K562 (cell line): ENCODE data around the gene ATXN2L. TPM values are rescaled to one million over a fixed set of nuclear protein-coding genes. Genes with fewer than 3 reads are reported as not detected.

Experiments used
- ATAC-seq: fragments of 200-7000 bp; cut with Tn5 transposase; 3 replicates; pipeline ENCODE4 v1.9.1; 2020; ENCODE audit warnings: moderate library complexity
- Bru-seq: library from RNA; stranded (reverse); fragments of 400-500 nt; gene quantifications from one replicate; lab custom pipeline; 2021; lab: Mats Ljungman, UMichigan
- BruChase-seq, 2 experiments: library from RNA; stranded (reverse); fragments of 400-500 nt; gene quantifications; one replicate each; lab custom pipeline; 2021; lab: Mats Ljungman, UMichigan
- BruUV-seq: library from RNA; stranded (reverse); fragments of 400-500 nt; replicated peaks from 2 replicates; lab custom pipeline; 2021; lab: Mats Ljungman, UMichigan
- CTCF ChIA-PET: fragments of 300-600 bp; formaldehyde crosslinking; extraction: SDS; loops from one replicate; lab custom pipeline; 2021; ENCODE audit warnings: low intra/inter-chr PET ratio; lab: Yijun Ruan, JAX
- POLR2A ChIA-PET: fragments of 300-600, 350-650 bp; sonication (Branson Sonifier 250); formaldehyde crosslinking; extraction: SDS; loops from one replicate; lab custom pipeline; 2021; ENCODE audit warnings: antibody characterized with exemption, inconsistent platforms; lab: Yijun Ruan, JAX
- DNase-seq, 4 experiments: peaks; one replicate each; pipeline versions ENCODE4 v3.0.0 to v3.0.0-alpha.2; 2011 to 2018; ENCODE audit warnings: low spot score in 3 of 4, mixed read lengths in 3 of 4; ENCODE audit errors: extremely low read depth in 1 of 4
- FAIRE-seq: peaks from 2 replicates; lab custom pipeline; 2011; peaks lifted over from hg19 to GRCh38; lab: Jason Lieb, UNC
- H2AFZ ChIP-seq: 2 replicates; pipeline ENCODE4 v1.6.0; 2011; ENCODE audit warnings: low read depth, low read length, control low read depth, inconsistent platforms
- H3K27ac ChIP-seq: fragments of 200-600 bp; 3 replicates; pipeline ENCODE4 v1.8.0; 2011; ENCODE audit warnings: low read depth, mild to moderate bottlenecking, control low read depth, inconsistent platforms, low read length, moderate library complexity, mixed read lengths; ENCODE audit errors: extremely low read depth
- H3K27me3 ChIP-seq, 2 experiments: fragments of 300-600 bp in 1 of 2; 2 replicates in 1 of 2; 3 replicates in 1 of 2; pipeline versions ENCODE4 v1.6.0 to v1.8.0; 2011; ENCODE audit warnings: inconsistent platforms in 2 of 2, low read length in 2 of 2, mild to moderate bottlenecking in 1 of 2, mixed read lengths in 1 of 2, moderate library complexity in 1 of 2; ENCODE audit not compliant: control insufficient read depth in 2 of 2, insufficient read depth in 2 of 2
- H3K36me3 ChIP-seq: fragments of 300-600 bp; 3 replicates; pipeline ENCODE4 v1.8.0; 2011; ENCODE audit warnings: mild to moderate bottlenecking, low read length, inconsistent platforms; ENCODE audit not compliant: control insufficient read depth, insufficient read depth
- H3K4me1 ChIP-seq, 2 experiments: fragments of 200-600 bp in 1 of 2; replicated peaks in 1 of 2; 2 replicates in 1 of 2; 3 replicates in 1 of 2; pipeline versions ENCODE4 v1.5.1 to v1.8.0; 2011; ENCODE audit warnings: inconsistent platforms in 2 of 2, low read length in 2 of 2, mild to moderate bottlenecking in 1 of 2, mixed read lengths in 1 of 2, moderate library complexity in 1 of 2; ENCODE audit not compliant: control insufficient read depth in 2 of 2, insufficient read depth in 2 of 2
- H3K4me2 ChIP-seq: 2 replicates; pipeline ENCODE4 v1.6.1; 2011; ENCODE audit warnings: low read length, control low read depth, inconsistent platforms, mixed read lengths; ENCODE audit not compliant: insufficient read depth
- H3K4me3 ChIP-seq: fragments of 200-600 bp; sonication (generic), shearing (Covaris generic); 2 replicates; pipeline ENCODE4 v1.5.1; 2016; ENCODE audit warnings: control low read depth, inconsistent platforms
- H3K79me2 ChIP-seq: fragments of 200-600 bp; 3 replicates; pipeline ENCODE4 v1.8.0; 2011; ENCODE audit warnings: low read length, inconsistent platforms; ENCODE audit not compliant: control insufficient read depth, insufficient read depth
- H3K9ac ChIP-seq, 2 experiments: 2 replicates each; pipeline versions ENCODE4 v1.6.0 to v1.6.1; 2011; ENCODE audit warnings: low read depth in 2 of 2, low read length in 2 of 2, control low read depth in 1 of 2, inconsistent platforms in 1 of 2, mild to moderate bottlenecking in 1 of 2, mixed read lengths in 1 of 2; ENCODE audit not compliant: insufficient read depth in 1 of 2
- H3K9me1 ChIP-seq: one replicate; pipeline ENCODE4 v1.6.0; 2011; ENCODE audit warnings: inconsistent platforms, mild to moderate bottlenecking, low read length, moderate library complexity; ENCODE audit not compliant: control insufficient read depth, insufficient read depth
- H3K9me3 ChIP-seq: replicated peaks from 2 replicates; pipeline ENCODE4 v1.5.1; 2011; ENCODE audit warnings: low read depth, low read length, inconsistent platforms; ENCODE audit not compliant: control insufficient read depth, insufficient read depth
- H4K20me1 ChIP-seq: replicated peaks from 2 replicates; pipeline ENCODE4 v1.6.1; 2011; ENCODE audit warnings: low read length, inconsistent platforms, mixed read lengths; ENCODE audit not compliant: control insufficient read depth, insufficient read depth
- GTF2A2 ChIP-seq: IDR thresholded peaks from 2 replicates; pipeline ENCODE4 v1.6.1; 2016; ENCODE audit warnings: mild to moderate bottlenecking, missing genetic modification characterization, missing compliant biosample characterization
- HOXB6 ChIP-seq: fragments of 250-450 bp; sonication (Bioruptor Pico); IDR thresholded peaks from 2 replicates; pipeline ENCODE4 v1.5.1; 2022; ENCODE audit warnings: mild to moderate bottlenecking, borderline replicate concordance
- IFI16 ChIP-seq: fragments of 250-450 bp; sonication (Bioruptor Pico); IDR thresholded peaks from 2 replicates; pipeline ENCODE4 v2.1.2; 2022; ENCODE audit warnings: mild to moderate bottlenecking, inconsistent platforms
- NR4A1 ChIP-seq, 2 experiments: fragments of 250-450 bp in 1 of 2; fragments of 450-650 bp in 1 of 2; sonication (Bioruptor Pico) in 1 of 2; IDR thresholded peaks; 2 replicates each; pipeline versions ENCODE4 v1.4.0 to v1.6.1; 2016 to 2020; ENCODE audit warnings: mild to moderate bottlenecking in 2 of 2, missing compliant biosample characterization in 1 of 2, missing genetic modification characterization in 1 of 2, moderate library complexity in 1 of 2
- SMARCA5 ChIP-seq: fragments of 450-650 bp; IDR thresholded peaks from 2 replicates; pipeline ENCODE4 v1.6.1; 2016
- TBL1XR1 ChIP-seq, 2 experiments: IDR thresholded peaks; 2 replicates each; pipeline ENCODE4 v1.6.1; 2012; ENCODE audit warnings: improper control_type of control experiment in 2 of 2, low read length in 2 of 2, mild to moderate bottlenecking in 1 of 2
- TCF15 ChIP-seq: fragments of 250-450 bp; sonication (Bioruptor Pico); IDR thresholded peaks from 2 replicates; pipeline ENCODE4 v1.8.0; 2022; ENCODE audit warnings: moderate library complexity, mild to moderate bottlenecking, inconsistent platforms
- ZNF239 ChIP-seq: fragments of 250-450 bp; sonication (Bioruptor Pico); IDR thresholded peaks from 2 replicates; pipeline ENCODE4 v1.4.0; 2020; ENCODE audit warnings: mild to moderate bottlenecking
- ZNF778 ChIP-seq: fragments of 450-650 bp; formaldehyde crosslinking; IDR thresholded peaks from 2 replicates; pipeline ENCODE4 v1.4.0; 2020; ENCODE audit warnings: mild to moderate bottlenecking, moderate library complexity
- WGBS: fragments of 100-300 bp; shearing (Covaris generic); methylation state at CpG from one replicate; pipeline ENCODE4 v1.1.6; 2016; ENCODE audit warnings: low coverage, mixed read lengths; ENCODE audit not compliant: insufficient coverage; ENCODE audit errors: missing lambda C conversion rate; 5-methylcytosine and 5-hydroxymethylcytosine counted together
- in situ Hi-C: fragments of 300-500 bp; cut with MboI; formaldehyde crosslinking; loops from 4 replicates; pipeline ENCODE4 v1.15.0; 2018; ENCODE audit warnings: inconsistent platforms, mixed read lengths
- intact Hi-C: fragments of 100-400 bp; cut with micrococcal nuclease; formaldehyde crosslinking; loops from 2 replicates; pipeline ENCODE4 v1.14.2; 2022
- long read RNA-seq, 3 experiments: library from polyadenylated mRNA in 2 of 3; library from RNA in 1 of 3; unstranded in 2 of 3; stranded (forward) in 1 of 3; transcript quantifications; one replicate each; pipeline ENCODE4 v2.0.0, GENCODE V29; 2019 to 2022
- polyA minus RNA-seq, 3 experiments: library from RNA; depleted of rRNA, polyadenylated mRNA; stranded (reverse); fragments of >200 nt; gene quantifications; 2 replicates each; pipeline ENCODE4 v1.2.3, GENCODE V29; 2011
- polyA plus RNA-seq, 8 experiments: library from polyadenylated mRNA; depleted of rRNA in 4 of 8; stranded (reverse) in 5 of 8; unstranded in 3 of 8; fragments of >200 nt; fragmentation: Nextera tagmentation in 2 of 8; fragmentation: Illumina TruSeq in 1 of 8; extraction: Ambion mirVana in 2 of 8; extraction: Trizol in 1 of 8; gene quantifications; 2 replicates each; pipeline versions ENCODE4 v1.2.1 to v1.2.3, GENCODE V29; 2011 to 2014; ENCODE audit warnings: inconsistent platforms in 1 of 8, missing spikeins in 1 of 8
- total RNA-seq, 7 experiments: library from RNA; depleted of rRNA in 6 of 7; stranded (reverse); fragments of >200 nt in 6 of 7; fragmentation: Illumina TruSeq in 2 of 7; extraction: Trizol in 2 of 7; gene quantifications; 2 replicates each; pipeline versions ENCODE4 v1.2.1 to v1.2.3, GENCODE V29; 2011 to 2021; ENCODE audit warnings: low replicate concordance in 1 of 7
- TF ChIP-seq, protein P1 (sequence below): fragments of 250-450 bp; sonication (Bioruptor Pico); IDR thresholded peaks from 2 replicates; pipeline ENCODE4 v1.6.1; 2021; ENCODE audit warnings: mild to moderate bottlenecking

ATXN2L gene, protein sequence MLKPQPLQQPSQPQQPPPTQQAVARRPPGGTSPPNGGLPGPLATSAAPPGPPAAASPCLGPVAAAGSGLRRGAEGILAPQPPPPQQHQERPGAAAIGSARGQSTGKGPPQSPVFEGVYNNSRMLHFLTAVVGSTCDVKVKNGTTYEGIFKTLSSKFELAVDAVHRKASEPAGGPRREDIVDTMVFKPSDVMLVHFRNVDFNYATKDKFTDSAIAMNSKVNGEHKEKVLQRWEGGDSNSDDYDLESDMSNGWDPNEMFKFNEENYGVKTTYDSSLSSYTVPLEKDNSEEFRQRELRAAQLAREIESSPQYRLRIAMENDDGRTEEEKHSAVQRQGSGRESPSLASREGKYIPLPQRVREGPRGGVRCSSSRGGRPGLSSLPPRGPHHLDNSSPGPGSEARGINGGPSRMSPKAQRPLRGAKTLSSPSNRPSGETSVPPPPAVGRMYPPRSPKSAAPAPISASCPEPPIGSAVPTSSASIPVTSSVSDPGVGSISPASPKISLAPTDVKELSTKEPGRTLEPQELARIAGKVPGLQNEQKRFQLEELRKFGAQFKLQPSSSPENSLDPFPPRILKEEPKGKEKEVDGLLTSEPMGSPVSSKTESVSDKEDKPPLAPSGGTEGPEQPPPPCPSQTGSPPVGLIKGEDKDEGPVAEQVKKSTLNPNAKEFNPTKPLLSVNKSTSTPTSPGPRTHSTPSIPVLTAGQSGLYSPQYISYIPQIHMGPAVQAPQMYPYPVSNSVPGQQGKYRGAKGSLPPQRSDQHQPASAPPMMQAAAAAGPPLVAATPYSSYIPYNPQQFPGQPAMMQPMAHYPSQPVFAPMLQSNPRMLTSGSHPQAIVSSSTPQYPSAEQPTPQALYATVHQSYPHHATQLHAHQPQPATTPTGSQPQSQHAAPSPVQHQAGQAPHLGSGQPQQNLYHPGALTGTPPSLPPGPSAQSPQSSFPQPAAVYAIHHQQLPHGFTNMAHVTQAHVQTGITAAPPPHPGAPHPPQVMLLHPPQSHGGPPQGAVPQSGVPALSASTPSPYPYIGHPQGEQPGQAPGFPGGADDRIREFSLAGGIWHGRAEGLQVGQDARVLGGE
- 649 and 780 TPM in 2 replicates for total RNA-seq (2011; cell fraction: chromatin; rRNA removed; ENCODE audit: low replicate concordance)
- total RNA-seq (2011; cell fraction: nucleolus; rRNA removed), result 305 and 317 TPM in 2 replicates
- 402 and 422 TPM in 2 replicates for total RNA-seq (2011; cell fraction: nucleoplasm; rRNA removed)
- total RNA-seq (2014; rRNA removed) (62.2 and 78.2 TPM in 2 replicates), total RNA-seq (2014; rRNA removed; fragmentation: Illumina TruSeq; extraction: Trizol) (37.2 and 38.7 TPM in 2 replicates), total RNA-seq (2015; rRNA removed; fragmentation: Illumina TruSeq; extraction: Trizol) (35.7 and 36.4 TPM in 2 replicates), total RNA-seq (2021) (233 and 280 TPM in 2 replicates), polyA plus RNA-seq (2011; rRNA removed) (25.1 and 43.6 TPM in 2 replicates), polyA plus RNA-seq (2014; fragmentation: Illumina TruSeq; extraction: Trizol) (130 and 193 TPM in 2 replicates), polyA plus RNA-seq (2014; fragmentation: Nextera tagmentation; extraction: Ambion mirVana) (1 to 10 TPM; 3.8 to 6.5 TPM), polyA plus RNA-seq (2014; rRNA removed) (115 and 145 TPM in 2 replicates), polyA minus RNA-seq (2011; rRNA and poly(A)+ RNA removed) (37.4 and 45.8 TPM in 2 replicates), Bru-seq, nascent RNA (percentile 95 among the genes with signal in this experiment), BruChase-seq, experiment 1, labeled RNA remaining after a 2-hour chase (percentile 97 among the genes with signal in this experiment), BruChase-seq, experiment 2, labeled RNA remaining after a 6-hour chase (percentile 98 among the genes with signal in this experiment)
- polyA plus RNA-seq (2011; cell fraction: cytosol; rRNA removed), result 32.0 and 34.3 TPM in 2 replicates
- 272 and 340 TPM in 2 replicates for polyA plus RNA-seq (2011; cell fraction: nucleus; rRNA removed)
- 146 and 261 TPM in 2 replicates for polyA plus RNA-seq (2012)
- polyA minus RNA-seq (2011; cell fraction: cytosol; rRNA and poly(A)+ RNA removed), result 89.4 and 177 TPM in 2 replicates
- 75.4 and 98.7 TPM in 2 replicates for polyA minus RNA-seq (2011; cell fraction: nucleus; rRNA and poly(A)+ RNA removed)
- long read RNA-seq, experiment 1, partial matches to known transcripts, result 65 of 178 reads
- long read RNA-seq, experiment 1, other reads (novel, unspliced or antisense), result 110 of 178 reads
- long read RNA-seq, experiment 2, full-length matches to known transcripts, result 19 of 205 reads
- long read RNA-seq, experiment 2, partial matches to known transcripts, result 107 of 205 reads
- long read RNA-seq, experiment 2, other reads (novel, unspliced or antisense), result 79 of 205 reads
- long read RNA-seq, experiment 3, partial matches to known transcripts, result 7 of 8 reads
- long read RNA-seq, experiment 3, other reads (novel, unspliced or antisense), result 1 of 8 reads

DNA sequence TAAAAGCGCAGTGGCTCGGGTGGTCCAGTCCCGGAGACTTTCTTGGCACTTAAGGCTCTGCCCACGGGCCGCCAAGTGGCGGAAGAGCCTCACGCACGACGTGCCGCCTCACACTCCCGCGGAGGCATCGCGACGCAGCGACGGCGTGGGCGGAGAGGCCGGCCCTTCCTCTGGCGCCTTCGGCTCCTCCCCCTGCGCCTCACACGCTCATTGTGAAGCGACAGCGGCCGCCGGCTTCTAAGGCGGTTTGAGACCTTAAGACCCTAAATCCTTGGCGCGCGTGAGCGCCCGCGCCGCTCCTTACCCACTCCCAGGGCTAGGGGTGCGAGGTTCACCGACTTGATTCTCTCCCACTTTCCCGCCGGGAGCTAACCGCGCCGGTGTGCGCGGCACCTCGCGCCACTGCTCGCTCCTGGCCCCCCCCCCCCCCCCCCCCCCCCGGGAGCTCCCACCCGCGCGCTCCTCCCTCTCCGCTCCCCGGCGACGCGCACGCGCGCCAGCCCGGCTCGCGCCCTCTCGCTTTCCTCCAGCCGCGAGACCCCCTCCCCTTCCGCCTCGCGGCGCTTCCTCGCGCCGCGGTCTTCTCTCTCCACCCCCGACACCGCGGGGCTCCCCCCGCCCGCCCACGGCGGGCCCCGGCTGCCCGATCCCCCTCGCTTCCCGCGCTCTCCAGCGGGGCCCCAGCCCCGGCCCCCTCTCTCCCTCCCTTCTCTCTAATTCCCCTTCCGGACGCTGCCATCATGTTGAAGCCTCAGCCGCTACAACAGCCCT, at the start of gene ATXN2L:
TSS of gene ATXN2L (plus strand) at position 480 of the 771 bp plus-strand sequence. CDS start at position 741, 261 bp downstream.
- Histone ChIP-seq H3K9me3 (peaks cover 11% of the 10 kb centered on the region), H3K9me1 (no peaks in the 10 kb centered on the region), H3K27me3 (no peaks in the 10 kb centered on the region), H2AFZ (peak within 1 kb of the TSS; percentile 84), H4K20me1 (peaks cover 3% of the 10 kb centered on the region; the same call in 1 of the 2 replicates), H3K4me2 (peak within 1 kb of the TSS; percentile 99), H3K79me2 (peaks cover 64% of the 10 kb centered on the region), H3K4me3 (peak within 1 kb of the TSS; percentile 99), H3K4me1 (peaks cover 16 to 24% of the 10 kb centered on the region in 2 experiments), H3K27ac (peak within 1 kb of the TSS; percentile 99), H3K36me3 (peaks cover 45% of the 10 kb centered on the region), H3K9ac (peak within 1 kb of the TSS; percentile 98 to 99)
- in situ Hi-C loops, result no loop called here
- FAIRE-seq, result no peak
- ChIA-PET POLR2A (interaction anchor here (0.6 to 2.6 kb wide), 5 partner anchors 9 to 127 kb away, joined by 3 to 11 read pairs (median 4); no protein-coding TSS in a partner anchor), CTCF (no interaction called here)
- no TSS peak for BruUV-seq
- peak; percentile 63 for ATAC-seq
- WGBS, result under 1% methylated on average over 26 of the region's 91 CpGs
- DNase-seq, result peak; percentile 87 to 98 (median 92)
- intact Hi-C loops, result no loop called here
- TF ChIP-seq GTF2A2 (tag) (no peak), ZNF778 (CRISPR knock-in tag) (no peak), TCF15 (no peak), HOXB6 (CRISPR knock-in tag) (no peak), NR4A1 (CRISPR knock-in tag; IDR thresholded peaks at IDR 0.05) (no peak), NR4A1 (tag; IDR thresholded peaks at IDR 0.05) (no peak), SMARCA5 (no peak), TBL1XR1 (IDR thresholded peaks at IDR 0.05; ENCODE audit: low read length in 2 of 2) (0 out of 4 replicates have a peak, but pooled peaks of 1 of the 2 experiments have one; percentile 40), IFI16 (CRISPR knock-in tag) (no peak), ZNF239 (no peak)
- TF ChIP-seq, protein P1, sequence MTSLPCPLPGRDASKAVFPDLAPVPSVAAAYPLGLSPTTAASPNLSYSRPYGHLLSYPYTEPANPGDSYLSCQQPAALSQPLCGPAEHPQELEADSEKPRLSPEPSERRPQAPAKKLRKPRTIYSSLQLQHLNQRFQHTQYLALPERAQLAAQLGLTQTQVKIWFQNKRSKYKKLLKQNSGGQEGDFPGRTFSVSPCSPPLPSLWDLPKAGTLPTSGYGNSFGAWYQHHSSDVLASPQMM, result no peak
